ENCODE measurements around the gene DAGLA.

DNA sequence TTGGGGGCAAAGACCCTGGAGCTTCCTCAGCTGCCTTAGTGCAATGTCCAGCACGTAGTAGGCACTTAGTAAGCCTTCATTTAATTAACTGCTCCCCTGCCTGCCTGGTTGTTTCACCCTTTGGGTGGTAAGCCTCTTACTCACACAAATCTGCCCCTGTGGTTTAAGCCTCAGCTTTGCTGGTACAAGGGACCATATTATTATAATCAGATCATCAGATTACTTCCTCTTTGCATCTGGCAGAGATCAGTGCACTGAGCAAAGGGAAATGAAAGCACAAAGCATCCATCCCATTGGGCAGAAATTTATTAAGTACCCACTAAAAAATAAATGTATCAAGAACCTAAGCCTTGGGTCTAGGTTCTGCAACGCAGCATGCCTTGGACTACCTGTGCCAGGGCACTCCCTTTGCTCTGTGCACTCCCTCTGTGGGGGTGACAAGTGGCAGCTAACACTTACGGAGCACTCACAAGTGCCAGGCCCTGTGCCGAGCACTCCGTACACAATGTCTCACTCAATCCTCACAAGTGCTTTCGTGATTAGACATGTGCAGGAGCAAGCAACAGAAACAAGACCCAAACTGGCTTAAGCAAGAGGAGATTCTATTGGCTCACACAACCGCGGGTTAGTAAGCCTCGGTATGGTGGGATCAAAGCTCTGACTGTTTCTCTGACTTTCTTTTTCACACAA, 34.9 kb upstream of the DAGLA start:
- TF ChIP-seq YY1 (IDR thresholded peaks at IDR 0.05; ENCODE audit: insufficient read depth, insufficient read length) (no peak), SUZ12 (IDR thresholded peaks at IDR 0.05; ENCODE audit: extremely low read depth, insufficient read depth, insufficient read length) (no peak), ZNF274 (IDR thresholded peaks at IDR 0.05; ENCODE audit: low read depth, low read length) (no peak)

Measured in NT2/D1 (cell line).